Activated CD4-positive, CD25-positive, alpha-beta regulatory T cell treated with anti-CD3 and anti-CD28 coated beads, Interleukin-2, amount 50 U/mL, for 24 hours (primary cell): Measurements from ENCODE around the gene FAM3D.

Source experiments
- ATAC-seq, 2 donors: fragments of 150-1000 bp; cut with Tn5 transposase; one replicate each; pipeline ENCODE4 v1.10.0; 2021; ENCODE audit warnings: mild to moderate bottlenecking in 1 of 2, moderate library complexity in 1 of 2

Gene FAM3D

DNA sequence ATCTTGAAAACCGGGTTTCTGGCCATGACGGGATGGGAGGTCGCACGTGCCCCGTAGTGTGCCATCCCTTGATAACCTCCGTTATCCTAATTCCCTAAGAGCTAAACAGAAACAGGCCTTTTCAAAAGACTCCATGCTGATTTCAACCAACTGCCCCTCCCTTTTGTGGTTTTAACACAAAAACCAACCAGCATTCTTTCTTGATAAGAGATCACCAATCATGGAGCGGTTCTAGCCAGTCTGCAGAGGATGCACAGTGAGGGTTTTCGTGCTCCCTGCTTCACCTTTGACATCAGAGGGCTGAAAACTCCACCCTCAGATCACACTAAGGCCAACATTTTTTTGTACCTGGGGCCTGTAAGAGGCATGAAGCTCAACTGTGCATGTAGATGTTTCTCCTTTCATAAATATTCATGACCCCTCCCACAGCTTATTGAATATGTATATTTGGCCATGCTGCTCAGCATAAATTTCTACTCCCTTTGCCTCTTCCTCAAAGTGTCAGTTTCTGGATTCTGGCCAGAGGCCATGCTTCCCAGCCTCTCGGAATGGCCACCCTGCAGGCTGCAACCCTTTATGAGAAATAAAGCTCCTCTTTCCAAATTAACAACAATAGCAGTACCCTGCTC, 41.3 kb downstream of the FAM3D start:
- ATAC-seq = no peak

GRCh38 chr3:58624550-58624949, 42.0 kb downstream of the FAM3D start:
- ATAC-seq = no peak

- ATAC-seq = no peak
Observed at GRCh38 chr3:58623961-58624360, 42.6 kb downstream of the FAM3D start.

GRCh38 chr3:58623478-58623877, 43.1 kb downstream of the FAM3D start:
- ATAC-seq = no peak

DNA sequence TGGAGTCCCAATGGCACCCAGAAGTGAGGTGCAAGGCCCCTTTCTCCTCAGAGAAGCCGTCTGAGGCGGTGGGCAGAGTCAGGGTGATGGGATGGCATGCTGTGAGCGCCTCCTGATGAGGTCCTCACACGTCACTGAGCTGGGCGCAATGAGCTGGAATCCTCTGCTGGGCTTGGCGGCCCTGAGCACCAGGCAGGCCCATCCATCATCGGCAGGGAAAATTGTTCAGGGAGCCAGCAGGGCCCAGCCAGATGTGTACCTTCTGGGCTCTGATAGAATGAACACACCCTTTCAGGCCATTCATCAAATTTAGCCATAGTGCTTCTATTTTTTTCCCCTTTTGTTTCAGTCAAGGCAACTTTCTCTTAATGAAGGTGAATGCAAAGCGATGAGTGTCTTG, 43.7 kb downstream of the FAM3D start:
- ATAC-seq = no peak

- no peak for ATAC-seq
Observed at GRCh38 chr3:58622436-58622835, 44.1 kb downstream of the FAM3D start.

GRCh38 chr3:58621086-58621830, 45.3 kb downstream of the FAM3D start:
- ATAC-seq = no peak

DNA sequence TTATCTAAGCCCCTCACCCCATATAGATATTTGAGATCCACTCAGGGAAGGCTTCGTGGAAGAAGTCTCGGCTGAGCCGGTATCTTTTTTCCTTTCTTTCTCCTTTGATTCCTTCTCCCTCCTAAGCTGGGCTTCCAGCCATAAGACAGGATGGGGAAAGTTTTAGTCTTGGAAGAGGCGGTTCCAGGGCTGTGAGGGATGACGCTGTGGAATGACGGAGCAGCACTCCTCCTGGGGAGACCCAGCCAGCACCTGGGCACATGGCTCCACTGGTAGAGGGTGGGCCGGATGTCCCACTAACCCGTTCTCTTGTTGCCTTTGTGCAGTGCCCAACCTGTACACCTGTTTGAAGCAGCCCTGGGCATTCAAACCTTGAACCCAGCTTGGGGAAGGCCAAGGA, 46.2 kb downstream of the FAM3D start:
- no peak for ATAC-seq

GRCh38 chr3:58617338-58617761, 49.2 kb downstream of the FAM3D start:
- ATAC-seq = no peak

DNA sequence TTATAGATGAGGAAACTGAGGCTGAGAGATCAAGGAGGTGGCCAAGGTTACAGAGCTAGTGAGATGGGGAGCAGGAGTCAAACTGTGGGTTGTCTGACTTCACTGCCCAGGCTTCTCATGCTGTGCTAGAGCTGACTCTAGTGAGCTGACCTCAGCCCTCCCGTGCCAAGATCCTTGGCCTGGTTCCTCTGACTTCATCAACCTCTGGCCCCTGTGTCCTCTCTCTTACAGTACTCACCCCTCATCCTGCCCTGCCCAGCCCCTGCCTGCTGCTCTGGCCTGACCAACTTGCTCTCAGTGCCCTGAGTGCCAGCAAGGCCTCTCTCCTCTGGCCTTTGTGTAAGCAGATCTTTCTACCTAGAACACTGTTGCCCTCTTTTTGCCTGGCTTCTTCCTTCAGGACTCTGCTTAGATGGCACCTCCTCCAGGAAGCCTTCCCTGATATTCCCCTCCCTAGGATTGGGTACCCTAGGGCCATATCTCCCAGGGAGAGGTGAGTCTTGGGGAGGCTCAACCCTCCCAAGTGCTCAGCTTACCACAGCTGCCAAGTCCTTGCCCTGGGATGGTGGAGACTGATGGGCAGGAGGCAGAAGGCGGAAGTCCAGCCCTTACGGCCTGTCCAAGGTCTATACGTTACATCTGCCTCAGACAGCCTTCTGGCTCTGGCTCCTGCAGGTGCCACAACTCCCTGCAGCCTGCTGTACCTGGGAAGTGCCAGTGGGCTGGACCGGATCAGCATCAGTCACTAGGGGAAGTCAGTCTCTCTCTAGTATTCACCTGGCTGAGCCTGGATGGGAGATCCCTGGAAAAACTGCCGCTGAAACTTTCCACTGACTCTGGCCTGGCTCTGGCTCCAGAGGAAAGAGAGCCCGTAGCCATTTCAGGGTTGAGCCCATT, 53.1 kb downstream of the FAM3D start:
- ATAC-seq = no peak

DNA sequence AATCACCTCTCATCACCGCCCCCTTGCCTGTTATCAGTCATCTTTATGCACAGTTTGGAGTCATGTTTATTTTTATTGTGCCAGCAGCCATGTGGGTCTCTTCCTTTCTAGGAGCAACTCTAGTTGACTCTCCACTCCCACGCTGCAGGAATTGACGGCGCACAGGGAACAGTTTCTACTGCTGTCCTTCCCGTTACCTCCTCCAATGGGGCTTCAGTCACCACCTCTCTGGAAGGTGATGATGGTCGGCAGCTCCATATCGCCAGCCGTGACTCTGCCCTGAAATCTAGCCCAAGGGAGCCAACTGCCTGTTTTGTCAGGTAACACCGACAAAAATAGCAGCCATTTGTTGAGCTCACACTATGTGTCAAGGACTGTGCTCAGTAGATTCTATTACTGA, 53.7 kb downstream of the FAM3D start:
- no peak for ATAC-seq

DNA sequence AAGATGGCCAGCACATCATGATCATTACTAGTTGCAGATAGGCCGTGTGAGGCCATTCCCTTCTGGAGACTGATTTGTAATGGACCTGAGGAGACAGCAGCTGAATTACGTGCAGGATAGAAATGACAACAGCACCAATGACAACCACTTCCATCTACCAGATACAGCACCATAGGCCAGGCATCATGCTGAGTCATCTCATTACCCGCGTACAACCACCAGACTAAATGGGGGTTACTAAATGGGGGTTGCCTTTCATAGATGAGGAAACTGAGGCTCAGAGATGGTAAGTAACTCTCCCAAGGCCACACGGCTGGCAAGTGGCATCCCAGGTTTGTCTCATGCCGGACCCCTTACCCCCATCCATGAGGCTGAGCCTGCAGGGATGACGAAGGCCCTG, 56.6 kb downstream of the FAM3D start:
- ATAC-seq = no peak

DNA sequence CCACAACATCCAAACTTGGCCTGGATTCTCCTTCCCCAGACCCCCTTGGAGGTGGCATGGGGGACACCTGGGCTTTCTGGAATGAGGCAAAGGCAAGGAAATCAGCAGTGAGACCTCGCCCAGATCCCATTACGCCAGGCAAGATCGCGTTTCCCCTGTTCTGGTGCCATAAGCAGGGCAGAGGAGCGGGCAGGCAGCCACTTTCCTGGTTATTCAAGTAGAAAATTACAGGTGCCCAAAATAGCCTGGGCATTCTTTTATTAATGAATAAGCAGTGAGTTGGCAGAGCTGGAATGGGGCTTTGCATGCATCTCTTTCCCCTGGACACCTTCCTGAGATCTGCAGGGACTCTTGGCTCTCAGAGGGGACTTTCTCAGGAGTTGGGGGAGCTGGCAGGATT, 57.9 kb downstream of the FAM3D start:
- ATAC-seq = no peak

GRCh38 chr3:58607816-58608215, 58.8 kb downstream of the FAM3D start:
- ATAC-seq = peak in 1 of 2 donors; percentile 21

- ATAC-seq = no peak
Observed at GRCh38 chr3:58606693-58607092, 59.9 kb downstream of the FAM3D start.

DNA sequence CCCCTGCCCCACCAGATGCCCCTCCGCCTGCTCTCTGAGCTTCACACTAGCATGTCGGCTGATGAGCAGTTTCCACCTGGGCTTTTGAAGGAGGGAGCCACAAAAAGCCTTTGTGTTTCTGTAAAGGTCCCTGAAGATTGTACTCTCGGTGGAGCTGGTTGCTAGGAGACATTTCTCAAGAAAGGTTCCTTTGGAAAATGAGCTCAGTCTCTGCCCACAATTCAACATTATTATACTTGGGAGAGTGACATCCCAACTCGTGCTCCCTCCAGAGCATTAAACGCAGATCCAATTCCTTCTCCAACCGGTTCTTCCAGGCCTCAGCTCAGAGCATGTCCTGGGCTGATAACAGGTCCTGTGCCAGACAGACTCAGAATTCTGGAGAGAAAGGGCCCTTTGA, 62.5 kb downstream of the FAM3D start:
- no peak for ATAC-seq

DNA sequence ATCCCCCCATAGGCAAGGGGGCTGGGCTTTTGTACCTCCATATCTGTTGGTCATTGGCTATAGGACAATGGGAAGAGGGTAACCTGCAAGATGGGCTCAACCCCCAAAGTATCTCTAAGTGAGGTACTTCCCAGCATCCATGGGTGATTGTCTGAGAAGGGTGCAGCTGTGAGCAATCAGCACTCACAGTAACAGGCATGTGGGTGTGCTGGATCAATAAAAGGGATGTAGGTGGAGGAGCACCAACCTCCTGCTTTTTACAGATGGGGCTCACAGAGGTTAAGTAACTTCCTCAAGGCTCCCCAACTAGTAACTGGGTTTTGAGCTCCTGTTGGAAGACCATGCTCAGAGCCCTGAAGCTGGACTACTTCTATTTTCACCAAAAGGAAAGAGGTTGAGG, 63.0 kb downstream of the FAM3D start:
- no peak for ATAC-seq

- no peak for ATAC-seq
Observed at GRCh38 chr3:58597770-58598310, 68.7 kb downstream of the FAM3D start.

- no peak for ATAC-seq
Observed at GRCh38 chr3:58596834-58597518, 69.6 kb downstream of the FAM3D start.

- no peak for ATAC-seq
Observed at GRCh38 chr3:58594117-58594516, 72.5 kb downstream of the FAM3D start.

DNA sequence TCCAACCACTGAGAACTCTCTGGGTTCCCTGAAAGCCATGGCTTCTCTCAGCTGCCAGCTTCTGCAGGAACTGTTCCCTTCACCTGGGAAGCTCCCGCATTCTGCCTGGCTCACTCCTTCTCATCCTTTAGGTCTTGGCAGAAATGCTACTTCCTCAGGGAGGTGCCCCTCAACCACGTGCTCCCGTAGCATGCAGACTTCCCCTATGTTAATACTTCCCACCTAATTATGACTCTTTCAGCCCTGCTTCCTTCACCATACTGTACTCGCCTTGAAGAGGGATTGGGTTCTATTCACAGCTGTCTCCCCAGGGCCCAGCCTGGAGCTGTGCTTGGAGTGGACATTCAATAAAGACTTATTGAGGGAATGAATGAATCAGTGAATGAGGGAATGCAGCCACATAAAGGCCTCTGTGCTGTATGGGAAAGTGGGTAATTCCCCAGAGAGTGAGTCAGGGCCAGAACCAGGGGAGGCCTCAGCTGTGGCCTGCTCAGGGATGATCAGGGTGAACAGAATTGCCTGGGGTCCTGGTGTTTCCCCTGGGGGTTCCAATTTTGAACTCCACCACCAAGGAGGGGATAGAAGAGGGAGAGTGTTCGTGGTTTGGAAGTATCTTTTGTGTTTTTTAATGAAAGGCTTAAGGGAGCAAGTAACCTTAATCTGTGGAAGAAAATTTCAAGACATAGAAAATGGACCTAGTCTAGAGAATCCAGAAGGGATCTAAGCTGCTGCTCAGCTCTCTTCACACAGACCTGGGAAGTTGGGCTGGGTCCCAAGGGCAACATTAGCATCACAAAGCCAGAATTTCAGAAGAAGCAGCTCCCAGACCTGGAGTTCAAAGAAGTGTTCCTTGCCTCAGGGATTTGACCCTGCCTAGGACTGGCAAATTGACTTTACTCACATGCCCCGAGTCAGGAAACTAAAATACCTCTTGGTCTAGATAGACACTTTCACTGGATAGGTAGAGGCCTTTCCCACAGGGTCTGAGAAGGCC, 74.8 kb downstream of the FAM3D start:
- ATAC-seq = no peak
